ENCODE results near the gene EIF4E3. TPM values are rescaled to one million over a fixed set of nuclear protein-coding genes. Genes with fewer than 3 reads are reported as not detected.

Gene EIF4E3
- polyA plus RNA-seq, 1 donor (not counting 4 experiments of a cell fraction or from before 2014, with no cell fraction given): 2.2 TPM

DNA sequence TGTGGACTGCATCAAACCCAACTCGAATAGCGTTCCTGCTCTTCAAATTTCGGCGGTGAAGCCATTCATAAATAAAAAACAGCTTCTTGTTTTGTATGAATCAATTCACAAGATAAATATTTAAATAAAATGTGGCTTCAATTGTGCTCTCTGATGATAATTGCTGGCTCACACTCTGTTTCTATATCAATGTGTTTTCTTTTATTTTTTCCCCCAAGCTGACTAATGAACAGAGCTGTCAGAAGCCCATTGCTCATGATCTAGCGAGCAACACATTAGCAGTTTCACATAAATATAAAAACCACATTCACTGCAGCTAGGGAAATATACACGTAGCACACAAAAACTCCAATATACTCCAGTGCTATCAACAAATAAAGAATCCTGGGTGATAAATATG lies 96.7 kb downstream of the EIF4E3 start:
- H3K9ac ChIP-seq (ENCODE audit: control insufficient read depth, extremely low read depth, insufficient read depth, low read length): no peak overlapping the region
- H3K4me2 ChIP-seq (ENCODE audit: control insufficient read depth, extremely low read depth, insufficient read depth, low read depth, low read length): no peak overlapping the region
- TF ChIP-seq EZH2 (IDR thresholded peaks at IDR 0.05; ENCODE audit: low read length): no peak
- TF ChIP-seq, protein P1, sequence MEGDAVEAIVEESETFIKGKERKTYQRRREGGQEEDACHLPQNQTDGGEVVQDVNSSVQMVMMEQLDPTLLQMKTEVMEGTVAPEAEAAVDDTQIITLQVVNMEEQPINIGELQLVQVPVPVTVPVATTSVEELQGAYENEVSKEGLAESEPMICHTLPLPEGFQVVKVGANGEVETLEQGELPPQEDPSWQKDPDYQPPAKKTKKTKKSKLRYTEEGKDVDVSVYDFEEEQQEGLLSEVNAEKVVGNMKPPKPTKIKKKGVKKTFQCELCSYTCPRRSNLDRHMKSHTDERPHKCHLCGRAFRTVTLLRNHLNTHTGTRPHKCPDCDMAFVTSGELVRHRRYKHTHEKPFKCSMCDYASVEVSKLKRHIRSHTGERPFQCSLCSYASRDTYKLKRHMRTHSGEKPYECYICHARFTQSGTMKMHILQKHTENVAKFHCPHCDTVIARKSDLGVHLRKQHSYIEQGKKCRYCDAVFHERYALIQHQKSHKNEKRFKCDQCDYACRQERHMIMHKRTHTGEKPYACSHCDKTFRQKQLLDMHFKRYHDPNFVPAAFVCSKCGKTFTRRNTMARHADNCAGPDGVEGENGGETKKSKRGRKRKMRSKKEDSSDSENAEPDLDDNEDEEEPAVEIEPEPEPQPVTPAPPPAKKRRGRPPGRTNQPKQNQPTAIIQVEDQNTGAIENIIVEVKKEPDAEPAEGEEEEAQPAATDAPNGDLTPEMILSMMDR (optimal IDR thresholded peaks at IDR 0.05 in 1 of 3, IDR thresholded peaks at IDR 0.05 in 1 of 3, conservative IDR thresholded peaks at IDR 0.05 in 1 of 3; ENCODE audit: extremely low read depth in 1 of 3, insufficient read depth in 2 of 3, low read length in 3 of 3): no peak
- no peaks in the 10 kb centered on the region for H3K79me2 ChIP-seq (ENCODE audit: control insufficient read depth, insufficient read depth, low read length)
- FAIRE-seq (no peak), DNase-seq (ENCODE audit: low read depth, low spot score) (no peak)
- H2AFZ ChIP-seq (ENCODE audit: control insufficient read depth, low read length): no peak overlapping the region
- H3K27me3 ChIP-seq (ENCODE audit: control insufficient read depth, extremely low read depth, insufficient read depth, low read length): peaks cover 3% of the 10 kb centered on the region
- dilution Hi-C loops (cut with MboI; ENCODE audit: extremely low pct_ligation_motif_present, low sequenced_read_pairs): no loop called here
- H3K9me3 ChIP-seq (ENCODE audit: control insufficient read depth, low read depth, low read length): no peaks in the 10 kb centered on the region
- H3K9me1 ChIP-seq (ENCODE audit: control insufficient read depth, extremely low read depth, insufficient read depth, low read length): no peaks in the 10 kb centered on the region
- no peaks in the 10 kb centered on the region for H3K36me3 ChIP-seq (ENCODE audit: control insufficient read depth in 2 of 2, extremely low read depth in 1 of 2, insufficient read depth in 2 of 2, low read length in 2 of 2)
- no peak overlapping the region for H3K27ac ChIP-seq (ENCODE audit: control insufficient read depth, insufficient read depth, low read length)
- no peaks in the 10 kb centered on the region for H3K4me1 ChIP-seq (ENCODE audit: control insufficient read depth, extremely low read depth, insufficient read depth, low read length)
- no peak overlapping the region for H3K4me3 ChIP-seq (ENCODE audit: control insufficient read depth in 2 of 3, extremely low read depth in 1 of 3, insufficient read depth in 2 of 3, low read depth in 1 of 3, low read length in 3 of 3)
- peaks cover 3% of the 10 kb centered on the region for H4K20me1 ChIP-seq (ENCODE audit: control insufficient read depth, extremely low read depth, insufficient read depth, low read length)

DNA sequence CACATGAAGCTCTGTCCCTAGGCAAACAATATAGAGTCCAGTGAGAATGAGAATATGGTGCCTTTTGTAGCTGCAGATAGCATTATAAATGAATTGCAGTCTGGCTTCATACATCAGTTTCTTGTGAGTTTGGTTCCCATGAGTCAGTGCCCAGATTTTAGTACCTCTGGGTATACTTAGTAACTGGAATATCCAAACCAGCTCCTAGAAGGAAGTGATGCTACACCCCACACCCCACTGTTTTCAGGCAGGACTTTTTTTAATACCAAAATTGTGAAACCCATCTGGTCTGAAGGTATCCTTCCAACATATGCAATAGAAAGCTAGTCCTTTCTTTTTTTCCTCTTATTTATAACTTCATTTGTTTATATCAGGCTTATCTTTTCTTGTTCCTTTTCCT lies 99.5 kb downstream of the EIF4E3 start:
- DNase-seq (ENCODE audit: low read depth, low spot score): no peak
- Histone ChIP-seq H3K36me3 (ENCODE audit: control insufficient read depth in 2 of 2, extremely low read depth in 1 of 2, insufficient read depth in 2 of 2, low read length in 2 of 2) (no peaks in the 10 kb centered on the region), H3K9me3 (ENCODE audit: control insufficient read depth, low read depth, low read length) (no peaks in the 10 kb centered on the region), H4K20me1 (ENCODE audit: control insufficient read depth, extremely low read depth, insufficient read depth, low read length) (no peaks in the 10 kb centered on the region), H3K27ac (ENCODE audit: control insufficient read depth, insufficient read depth, low read length) (no peak overlapping the region), H3K4me3 (ENCODE audit: control insufficient read depth in 2 of 3, extremely low read depth in 1 of 3, insufficient read depth in 2 of 3, low read depth in 1 of 3, low read length in 3 of 3) (no peak overlapping the region), H3K27me3 (ENCODE audit: control insufficient read depth, extremely low read depth, insufficient read depth, low read length) (peaks cover 3% of the 10 kb centered on the region), H3K9me1 (ENCODE audit: control insufficient read depth, extremely low read depth, insufficient read depth, low read length) (no peaks in the 10 kb centered on the region), H3K4me1 (ENCODE audit: control insufficient read depth, extremely low read depth, insufficient read depth, low read length) (no peaks in the 10 kb centered on the region), H3K79me2 (ENCODE audit: control insufficient read depth, insufficient read depth, low read length) (no peaks in the 10 kb centered on the region), H2AFZ (ENCODE audit: control insufficient read depth, low read length) (no peak overlapping the region), H3K4me2 (ENCODE audit: control insufficient read depth, extremely low read depth, insufficient read depth, low read depth, low read length) (no peak overlapping the region), H3K9ac (ENCODE audit: control insufficient read depth, extremely low read depth, insufficient read depth, low read length) (no peak overlapping the region)
- TF ChIP-seq, protein P1 (optimal IDR thresholded peaks at IDR 0.05 in 1 of 3, IDR thresholded peaks at IDR 0.05 in 1 of 3, conservative IDR thresholded peaks at IDR 0.05 in 1 of 3; ENCODE audit: extremely low read depth in 1 of 3, insufficient read depth in 2 of 3, low read length in 3 of 3): no peak
- no peak for TF ChIP-seq EZH2 (IDR thresholded peaks at IDR 0.05; ENCODE audit: low read length)
- dilution Hi-C loops (cut with MboI; ENCODE audit: extremely low pct_ligation_motif_present, low sequenced_read_pairs): no loop called here
- FAIRE-seq: no peak

Other genes with a start within 250 kb of the EIF4E3 start
- gene FOXP1, start 141.7 kb downstream of the EIF4E3 start, polyA plus RNA-seq: 6.2 to 27.3 TPM (median 14.6 TPM) in 3 replicates
- 0.03 to 0.14 TPM (median 0.12 TPM) in 3 replicates for gene GPR27, start 28.5 kb upstream of the EIF4E3 start, polyA plus RNA-seq
- not detected in 3 replicates for gene PROK2, start 59.7 kb upstream of the EIF4E3 start, polyA plus RNA-seq